Vagina (tissue), 2 donors: ENCODE data around the gene B4GALT4. TPM values are rescaled to one million over a fixed set of nuclear protein-coding genes. Genes with fewer than 3 reads are reported as not detected.

Source experiments
- DNase-seq, 2 donors: peaks; one replicate each; pipeline ENCODE4 v3.0.0-alpha.2; 2017; ENCODE audit errors: extremely low spot score in 2 of 2
- H3K27ac ChIP-seq: fragments of 200-600 bp; sonication (generic); one replicate; pipeline ENCODE4 v1.5.1; 2019
- H3K27me3 ChIP-seq: fragments of 200-600 bp; sonication (generic); one replicate; pipeline ENCODE4 v1.5.1; 2019
- H3K36me3 ChIP-seq, 2 donors: fragments of 200-600 bp; sonication (generic); one replicate each; pipeline ENCODE4 v1.5.1; 2017 to 2019
- H3K4me1 ChIP-seq: fragments of 200-600 bp; sonication (generic); one replicate; pipeline ENCODE4 v1.5.1; 2019
- H3K4me3 ChIP-seq, 2 donors: fragments of 200-600 bp; sonication (generic); 1 replicate in 1 of 2; 2 replicates in 1 of 2; pipeline ENCODE4 v1.5.1; 2016 to 2019
- H3K9me3 ChIP-seq: fragments of 200-600 bp; sonication (generic); one replicate; pipeline ENCODE4 v1.5.1; 2019
- POLR2A ChIP-seq, 2 donors: fragments of 450-650 bp; IDR thresholded peaks; one replicate each; pipeline ENCODE4 v1.6.1; 2017; ENCODE audit warnings: antibody characterized with exemption in 2 of 2, mild to moderate bottlenecking in 2 of 2, moderate library complexity in 2 of 2
- POLR2AphosphoS5 ChIP-seq, 2 donors: sonication (generic); formaldehyde crosslinking; IDR thresholded peaks; one replicate each; pipeline ENCODE4 v1.9.0; 2017; ENCODE audit warnings: antibody characterized with exemption in 2 of 2, mild to moderate bottlenecking in 2 of 2, low read depth in 1 of 2; ENCODE audit not compliant: insufficient read depth in 1 of 2
- intact Hi-C: fragments of 100-400 bp; cut with DNase I; formaldehyde crosslinking; loops from one replicate; pipeline ENCODE4 v1.15.1; 2023
- total RNA-seq: library from RNA; depleted of rRNA; stranded (reverse); fragments of >200 nt; gene quantifications from one replicate; pipeline ENCODE4 v1.2.3, GENCODE V29; 2016
- TF ChIP-seq, protein P1 (sequence below), 3 experiments: fragments of 450-650 bp in 2 of 3; fragments of 200-600 bp in 1 of 3; sonication (generic) in 1 of 3; IDR thresholded peaks; one replicate each; pipeline ENCODE4 v1.5.1; 2017 to 2019; ENCODE audit warnings: antibody characterized with exemption in 3 of 3, mild to moderate bottlenecking in 2 of 3, moderate library complexity in 2 of 3

The B4GALT4 gene
- total RNA-seq, 1 donor from 2014 or later, result 12.0 TPM

DNA sequence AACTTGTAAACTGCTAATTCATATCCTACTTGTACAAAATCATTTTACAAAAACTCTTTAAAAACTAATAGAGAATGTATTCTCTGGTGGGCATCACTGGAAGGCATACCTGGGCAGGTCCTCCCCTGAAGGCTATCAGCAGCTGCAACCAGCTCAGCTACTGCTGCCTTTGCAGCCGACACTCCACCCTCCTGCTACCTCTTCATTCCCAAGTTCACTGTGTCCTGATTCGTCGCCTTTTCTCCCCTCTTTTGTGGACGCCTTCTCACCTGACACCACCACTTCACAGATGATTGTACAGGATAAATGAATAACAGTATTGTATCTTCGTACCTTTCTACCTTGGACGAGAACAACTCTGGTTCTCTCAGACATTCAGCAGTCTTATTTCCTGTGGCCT is 28.9 kb downstream of the B4GALT4 start:
- H3K4me3 ChIP-seq, result no peak overlapping the region
- peaks cover 0 to 53% of the 10 kb centered on the region in 2 donors for H3K36me3 ChIP-seq
- TF ChIP-seq POLR2A (IDR thresholded peaks at IDR 0.05), result no peak
- no peak for TF ChIP-seq POLR2AphosphoS5 (IDR thresholded peaks at IDR 0.05; ENCODE audit: insufficient read depth in 1 of 2, low read depth in 1 of 2)
- TF ChIP-seq, protein P1, sequence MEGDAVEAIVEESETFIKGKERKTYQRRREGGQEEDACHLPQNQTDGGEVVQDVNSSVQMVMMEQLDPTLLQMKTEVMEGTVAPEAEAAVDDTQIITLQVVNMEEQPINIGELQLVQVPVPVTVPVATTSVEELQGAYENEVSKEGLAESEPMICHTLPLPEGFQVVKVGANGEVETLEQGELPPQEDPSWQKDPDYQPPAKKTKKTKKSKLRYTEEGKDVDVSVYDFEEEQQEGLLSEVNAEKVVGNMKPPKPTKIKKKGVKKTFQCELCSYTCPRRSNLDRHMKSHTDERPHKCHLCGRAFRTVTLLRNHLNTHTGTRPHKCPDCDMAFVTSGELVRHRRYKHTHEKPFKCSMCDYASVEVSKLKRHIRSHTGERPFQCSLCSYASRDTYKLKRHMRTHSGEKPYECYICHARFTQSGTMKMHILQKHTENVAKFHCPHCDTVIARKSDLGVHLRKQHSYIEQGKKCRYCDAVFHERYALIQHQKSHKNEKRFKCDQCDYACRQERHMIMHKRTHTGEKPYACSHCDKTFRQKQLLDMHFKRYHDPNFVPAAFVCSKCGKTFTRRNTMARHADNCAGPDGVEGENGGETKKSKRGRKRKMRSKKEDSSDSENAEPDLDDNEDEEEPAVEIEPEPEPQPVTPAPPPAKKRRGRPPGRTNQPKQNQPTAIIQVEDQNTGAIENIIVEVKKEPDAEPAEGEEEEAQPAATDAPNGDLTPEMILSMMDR (IDR thresholded peaks at IDR 0.05), result no peak
- H3K27me3 ChIP-seq, result no peaks in the 10 kb centered on the region
- DNase-seq, result no peak
- intact Hi-C loops, result no loop called here
- no peak overlapping the region for H3K27ac ChIP-seq
- H3K9me3 ChIP-seq, result no peaks in the 10 kb centered on the region
- no peaks in the 10 kb centered on the region for H3K4me1 ChIP-seq

DNA sequence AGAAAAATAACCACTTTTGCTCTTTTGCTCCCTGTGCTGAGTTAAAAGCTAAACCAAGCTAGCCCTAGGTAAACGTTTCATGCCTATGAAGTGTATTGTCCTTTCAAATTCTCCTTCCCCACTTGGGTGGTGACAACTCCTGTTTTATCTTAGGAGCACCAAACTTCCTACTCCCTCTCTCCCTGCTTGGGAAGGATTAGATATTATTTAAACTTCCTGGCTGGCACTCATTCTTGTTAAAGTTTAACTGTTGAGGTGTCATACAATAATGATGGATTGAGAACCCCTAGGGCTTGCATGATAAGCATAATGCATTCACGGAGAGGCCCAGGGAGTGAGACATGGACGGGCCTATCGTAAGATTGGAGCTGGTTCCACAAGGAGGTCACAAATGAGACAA is 29.5 kb downstream of the B4GALT4 start:
- TF ChIP-seq POLR2A (IDR thresholded peaks at IDR 0.05) (no peak), POLR2AphosphoS5 (IDR thresholded peaks at IDR 0.05; ENCODE audit: insufficient read depth in 1 of 2, low read depth in 1 of 2) (no peak)
- TF ChIP-seq, protein P1 (IDR thresholded peaks at IDR 0.05), result no peak
- no peak overlapping the region for H3K4me3 ChIP-seq
- H3K27me3 ChIP-seq, result no peaks in the 10 kb centered on the region
- H3K9me3 ChIP-seq, result no peaks in the 10 kb centered on the region
- H3K36me3 ChIP-seq, result peaks cover 0 to 46% of the 10 kb centered on the region in 2 donors
- no peak overlapping the region for H3K27ac ChIP-seq
- DNase-seq, result no peak
- intact Hi-C loops, result no loop called here
- H3K4me1 ChIP-seq, result no peaks in the 10 kb centered on the region

DNA sequence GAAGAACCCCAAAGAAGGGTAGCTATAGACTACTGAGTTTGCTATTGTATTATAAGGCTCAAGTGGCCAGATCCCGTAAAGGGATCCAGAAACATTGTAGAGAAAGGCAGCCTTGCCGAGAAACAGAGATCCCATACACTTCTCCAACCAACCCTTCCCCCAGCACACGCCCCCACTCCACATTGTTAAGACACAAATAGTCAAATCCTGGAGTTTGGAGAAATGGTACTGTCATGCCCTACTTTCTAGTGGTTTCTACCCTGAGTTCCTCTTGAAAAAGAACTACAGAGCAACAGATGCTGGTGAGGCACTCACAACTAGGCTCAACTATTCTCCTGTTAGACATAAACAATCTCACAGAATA is 33.2 kb downstream of the B4GALT4 start:
- no peak for TF ChIP-seq POLR2A (IDR thresholded peaks at IDR 0.05)
- TF ChIP-seq, protein P1 (IDR thresholded peaks at IDR 0.05), result no peak
- no peak for TF ChIP-seq POLR2AphosphoS5 (IDR thresholded peaks at IDR 0.05; ENCODE audit: insufficient read depth in 1 of 2, low read depth in 1 of 2)
- no peaks in the 10 kb centered on the region for H3K27me3 ChIP-seq
- DNase-seq, result no peak
- intact Hi-C loops, result no loop called here
- H3K4me1 ChIP-seq, result peaks cover 6% of the 10 kb centered on the region
- H3K36me3 ChIP-seq, result peaks cover 0 to 19% of the 10 kb centered on the region in 2 donors
- H3K4me3 ChIP-seq, result no peak overlapping the region
- no peaks in the 10 kb centered on the region for H3K9me3 ChIP-seq
- no peak overlapping the region for H3K27ac ChIP-seq

DNA sequence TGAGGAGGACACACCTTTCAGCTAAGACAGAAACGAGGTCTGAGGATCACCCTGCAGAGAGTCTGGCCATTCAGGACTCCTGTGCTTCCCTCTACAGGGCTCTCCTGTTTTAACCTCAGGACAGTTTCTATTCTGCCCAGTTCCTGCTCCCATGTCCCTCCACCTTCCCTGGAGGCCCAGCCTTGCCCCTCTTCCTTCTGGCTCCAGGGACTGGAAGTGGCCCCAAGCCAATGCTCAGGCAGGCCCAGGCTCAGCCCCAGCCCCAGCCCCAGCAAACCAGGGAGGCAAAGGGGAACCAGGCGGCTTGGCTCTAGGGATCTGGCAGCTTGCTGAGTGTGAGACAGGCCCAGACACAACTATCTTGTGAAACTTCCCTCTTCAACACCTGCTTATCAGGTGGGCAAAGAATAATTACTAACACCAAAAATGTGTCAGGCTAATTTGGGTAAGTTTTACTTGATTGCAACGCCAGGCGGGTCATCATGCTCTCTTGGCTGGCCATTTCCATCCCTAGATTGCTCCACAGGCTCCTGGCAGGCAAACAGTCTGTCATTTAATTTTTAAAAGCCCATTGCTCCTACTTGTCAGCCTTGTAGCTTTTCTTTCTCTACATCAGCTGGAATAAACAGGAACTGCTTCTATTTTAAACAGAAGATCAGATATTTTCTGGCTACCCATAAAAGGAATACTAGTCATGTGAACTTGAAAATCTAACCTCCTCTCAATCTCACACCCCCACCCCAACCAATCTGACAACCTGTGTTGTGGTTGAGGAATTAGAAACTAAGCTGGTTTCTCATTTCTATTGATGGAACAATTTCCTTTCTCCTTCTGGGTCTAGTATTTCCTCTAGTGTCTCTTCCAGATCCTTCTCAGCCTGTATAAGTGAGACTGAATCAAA is 33.8 kb downstream of the B4GALT4 start:
- TF ChIP-seq, protein P1 (IDR thresholded peaks at IDR 0.05), result no peak
- no peak for TF ChIP-seq POLR2A (IDR thresholded peaks at IDR 0.05)
- no peak for TF ChIP-seq POLR2AphosphoS5 (IDR thresholded peaks at IDR 0.05; ENCODE audit: insufficient read depth in 1 of 2, low read depth in 1 of 2)
- intact Hi-C loops, result no loop called here
- no peaks in the 10 kb centered on the region for H3K27me3 ChIP-seq
- H3K4me3 ChIP-seq, result no peak overlapping the region
- DNase-seq, result peak in 1 of 2 donors; percentile 20
- no peaks in the 10 kb centered on the region for H3K9me3 ChIP-seq
- peaks cover 0 to 13% of the 10 kb centered on the region in 2 donors for H3K36me3 ChIP-seq
- no peak overlapping the region for H3K27ac ChIP-seq
- H3K4me1 ChIP-seq, result peaks cover 6% of the 10 kb centered on the region

DNA sequence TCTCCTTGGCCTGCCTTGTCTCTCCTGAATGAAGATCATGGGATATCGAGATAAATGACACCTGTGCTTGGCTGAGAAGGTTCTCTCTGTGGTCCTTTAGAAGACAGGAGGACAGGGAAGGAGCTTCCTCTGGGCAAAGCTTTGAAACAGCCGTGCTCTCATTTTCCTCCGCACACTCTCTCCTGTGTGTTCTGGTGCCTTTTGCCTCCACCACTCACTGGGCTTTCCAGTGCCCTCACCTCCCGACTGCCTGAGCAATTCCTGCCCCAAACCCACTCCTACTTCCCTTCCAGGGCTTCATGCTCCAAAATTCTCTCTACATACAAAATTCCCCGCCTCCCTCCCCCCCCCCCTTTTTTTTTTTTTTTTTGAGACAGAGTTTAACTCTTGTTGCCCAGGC is 35.0 kb downstream of the B4GALT4 start:
- intact Hi-C loops, result no loop called here
- no peak overlapping the region for H3K27ac ChIP-seq
- H3K27me3 ChIP-seq, result no peaks in the 10 kb centered on the region
- no peak overlapping the region for H3K4me3 ChIP-seq
- H3K9me3 ChIP-seq, result no peaks in the 10 kb centered on the region
- TF ChIP-seq POLR2A (IDR thresholded peaks at IDR 0.05) (no peak), POLR2AphosphoS5 (IDR thresholded peaks at IDR 0.05; ENCODE audit: insufficient read depth in 1 of 2, low read depth in 1 of 2) (no peak)
- TF ChIP-seq, protein P1 (IDR thresholded peaks at IDR 0.05), result no peak
- peaks cover 6% of the 10 kb centered on the region for H3K4me1 ChIP-seq
- DNase-seq, result no peak
- peaks cover 0 to 5% of the 10 kb centered on the region in 2 donors for H3K36me3 ChIP-seq
